HCT116 (cell line): Measurements from ENCODE around the gene NAT10.

Source experiments
- EGR1 ChIP-seq: IDR thresholded peaks from 2 replicates; pipeline ENCODE4 v1.6.1; 2012; ENCODE audit warnings: low read depth
- EZH2 ChIP-seq: fragments of 200-600 bp; sonication (generic); IDR thresholded peaks from 2 replicates; pipeline ENCODE4 v1.6.1; 2017; ENCODE audit warnings: antibody characterized with exemption, mixed run types
- JUND ChIP-seq: IDR thresholded peaks from 2 replicates; pipeline ENCODE4 v1.6.1; 2012
- MAX ChIP-seq: IDR thresholded peaks from 2 replicates; pipeline ENCODE4 v1.6.1; 2012
- POLR2A ChIP-seq: IDR thresholded peaks from 2 replicates; pipeline ENCODE4 v1.7.0; 2011; ENCODE audit warnings: borderline replicate concordance; ENCODE audit not compliant: insufficient read depth, insufficient read length; ENCODE audit errors: extremely low read depth
- POLR2AphosphoS5 ChIP-seq: IDR thresholded peaks from 2 replicates; pipeline ENCODE4 v1.6.1; 2011; ENCODE audit warnings: mild to moderate bottlenecking, low read depth, low read length, moderate library complexity
- RAD21 ChIP-seq: IDR thresholded peaks from 2 replicates; pipeline ENCODE4 v1.6.1; 2012; ENCODE audit warnings: low read depth, mild to moderate bottlenecking
- SIN3A ChIP-seq: IDR thresholded peaks from 2 replicates; pipeline ENCODE4 v1.6.1; 2012; ENCODE audit warnings: low read depth
- SP1 ChIP-seq: IDR thresholded peaks from 2 replicates; pipeline ENCODE4 v1.6.1; 2012; ENCODE audit warnings: low read depth
- ZFX ChIP-seq: fragments of 450-650 bp; IDR thresholded peaks from 2 replicates; pipeline ENCODE4 v1.6.1; 2017
- ZNF274 ChIP-seq: fragments of 200-500 bp; sonication (Bioruptor generic); IDR thresholded peaks from 2 replicates; pipeline ENCODE4 v1.6.1; 2014; ENCODE audit warnings: mild to moderate bottlenecking, low read depth, low read length, inconsistent platforms
- TF ChIP-seq, protein P1 (sequence below), 3 experiments: fragments of 200-600 bp in 1 of 3; sonication (generic) in 1 of 3; IDR thresholded peaks in 2 of 3; conservative IDR thresholded peaks in 1 of 3; 2 replicates each; pipeline ENCODE4 v1.5.1; 2012 to 2017; ENCODE audit warnings: low read depth in 2 of 3, low read length in 2 of 3, antibody characterized with exemption in 1 of 3, borderline replicate concordance in 1 of 3, control low read depth in 1 of 3, mild to moderate bottlenecking in 1 of 3, mixed read lengths in 1 of 3, mixed run types in 1 of 3, moderate library complexity in 1 of 3; ENCODE audit not compliant: insufficient read depth in 1 of 3
- TF ChIP-seq, protein P2 (sequence below): IDR thresholded peaks from 2 replicates; pipeline ENCODE4 v1.6.1; 2012; ENCODE audit warnings: low read depth
- TF ChIP-seq, protein P3 (sequence below): IDR thresholded peaks from 2 replicates; pipeline ENCODE4 v1.6.1; 2012

GRCh38 chr11:34147581-34147980 is 42.2 kb downstream of the NAT10 start:
- TF ChIP-seq EGR1 (no peak), POLR2A (no peak), POLR2AphosphoS5 (no peak), RAD21 (no peak), ZNF274 (no peak), EZH2 (no peak), SIN3A (no peak), ZFX (no peak), MAX (no peak), JUND (no peak), SP1 (no peak)
- TF ChIP-seq, protein P1, sequence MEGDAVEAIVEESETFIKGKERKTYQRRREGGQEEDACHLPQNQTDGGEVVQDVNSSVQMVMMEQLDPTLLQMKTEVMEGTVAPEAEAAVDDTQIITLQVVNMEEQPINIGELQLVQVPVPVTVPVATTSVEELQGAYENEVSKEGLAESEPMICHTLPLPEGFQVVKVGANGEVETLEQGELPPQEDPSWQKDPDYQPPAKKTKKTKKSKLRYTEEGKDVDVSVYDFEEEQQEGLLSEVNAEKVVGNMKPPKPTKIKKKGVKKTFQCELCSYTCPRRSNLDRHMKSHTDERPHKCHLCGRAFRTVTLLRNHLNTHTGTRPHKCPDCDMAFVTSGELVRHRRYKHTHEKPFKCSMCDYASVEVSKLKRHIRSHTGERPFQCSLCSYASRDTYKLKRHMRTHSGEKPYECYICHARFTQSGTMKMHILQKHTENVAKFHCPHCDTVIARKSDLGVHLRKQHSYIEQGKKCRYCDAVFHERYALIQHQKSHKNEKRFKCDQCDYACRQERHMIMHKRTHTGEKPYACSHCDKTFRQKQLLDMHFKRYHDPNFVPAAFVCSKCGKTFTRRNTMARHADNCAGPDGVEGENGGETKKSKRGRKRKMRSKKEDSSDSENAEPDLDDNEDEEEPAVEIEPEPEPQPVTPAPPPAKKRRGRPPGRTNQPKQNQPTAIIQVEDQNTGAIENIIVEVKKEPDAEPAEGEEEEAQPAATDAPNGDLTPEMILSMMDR (IDR thresholded peaks at IDR 0.05 in 2 of 3, conservative IDR thresholded peaks at IDR 0.05 in 1 of 3; ENCODE audit: borderline replicate concordance in 1 of 3, insufficient read depth in 1 of 3, low read depth in 2 of 3, low read length in 2 of 3), result no peak
- TF ChIP-seq, protein P2, sequence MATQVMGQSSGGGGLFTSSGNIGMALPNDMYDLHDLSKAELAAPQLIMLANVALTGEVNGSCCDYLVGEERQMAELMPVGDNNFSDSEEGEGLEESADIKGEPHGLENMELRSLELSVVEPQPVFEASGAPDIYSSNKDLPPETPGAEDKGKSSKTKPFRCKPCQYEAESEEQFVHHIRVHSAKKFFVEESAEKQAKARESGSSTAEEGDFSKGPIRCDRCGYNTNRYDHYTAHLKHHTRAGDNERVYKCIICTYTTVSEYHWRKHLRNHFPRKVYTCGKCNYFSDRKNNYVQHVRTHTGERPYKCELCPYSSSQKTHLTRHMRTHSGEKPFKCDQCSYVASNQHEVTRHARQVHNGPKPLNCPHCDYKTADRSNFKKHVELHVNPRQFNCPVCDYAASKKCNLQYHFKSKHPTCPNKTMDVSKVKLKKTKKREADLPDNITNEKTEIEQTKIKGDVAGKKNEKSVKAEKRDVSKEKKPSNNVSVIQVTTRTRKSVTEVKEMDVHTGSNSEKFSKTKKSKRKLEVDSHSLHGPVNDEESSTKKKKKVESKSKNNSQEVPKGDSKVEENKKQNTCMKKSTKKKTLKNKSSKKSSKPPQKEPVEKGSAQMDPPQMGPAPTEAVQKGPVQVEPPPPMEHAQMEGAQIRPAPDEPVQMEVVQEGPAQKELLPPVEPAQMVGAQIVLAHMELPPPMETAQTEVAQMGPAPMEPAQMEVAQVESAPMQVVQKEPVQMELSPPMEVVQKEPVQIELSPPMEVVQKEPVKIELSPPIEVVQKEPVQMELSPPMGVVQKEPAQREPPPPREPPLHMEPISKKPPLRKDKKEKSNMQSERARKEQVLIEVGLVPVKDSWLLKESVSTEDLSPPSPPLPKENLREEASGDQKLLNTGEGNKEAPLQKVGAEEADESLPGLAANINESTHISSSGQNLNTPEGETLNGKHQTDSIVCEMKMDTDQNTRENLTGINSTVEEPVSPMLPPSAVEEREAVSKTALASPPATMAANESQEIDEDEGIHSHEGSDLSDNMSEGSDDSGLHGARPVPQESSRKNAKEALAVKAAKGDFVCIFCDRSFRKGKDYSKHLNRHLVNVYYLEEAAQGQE, result no peak
- TF ChIP-seq, protein P3, sequence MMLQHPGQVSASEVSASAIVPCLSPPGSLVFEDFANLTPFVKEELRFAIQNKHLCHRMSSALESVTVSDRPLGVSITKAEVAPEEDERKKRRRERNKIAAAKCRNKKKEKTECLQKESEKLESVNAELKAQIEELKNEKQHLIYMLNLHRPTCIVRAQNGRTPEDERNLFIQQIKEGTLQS, result no peak
